Measurements from ENCODE around the gene TGFBR3. TPM values are rescaled to one million over a fixed set of nuclear protein-coding genes. Genes with fewer than 3 reads are reported as not detected.

The TGFBR3 gene
- total and polyA plus RNA-seq, 8 donors = 21.7 to 54.6 (median 45.1) TPM

GRCh38 chr1:91760512-91760911 is 125.4 kb downstream of the TGFBR3 start:
- no peak for DNase-seq
- no peak for ATAC-seq
- intact Hi-C loops (cut with DNase I) = no loop called here
- Histone ChIP-seq H3K36me3 (no peaks in the 10 kb centered on the region), H3K4me3 (no peak overlapping the region), H3K9me3 (no peaks in the 10 kb centered on the region), H3K27ac (no peak overlapping the region), H3K27me3 (no peaks in the 10 kb centered on the region), H3K4me1 (peaks cover under 1 to 4% of the 10 kb centered on the region in 2 donors)
- TF ChIP-seq CTCF (IDR thresholded peaks at IDR 0.05) = no peak

GRCh38 chr1:91759076-91759475 is 126.9 kb downstream of the TGFBR3 start:
- H3K4me1 ChIP-seq = peaks cover 3 to 4% of the 10 kb centered on the region in 2 donors

GRCh38 chr1:91757763-91758460 is 128.0 kb downstream of the TGFBR3 start:
- no peak for TF ChIP-seq CTCF (IDR thresholded peaks at IDR 0.05)
- peaks cover 3 to 4% of the 10 kb centered on the region in 2 donors for H3K4me1 ChIP-seq
- intact Hi-C loops (cut with DNase I) = no loop called here
- no peak overlapping the region for H3K4me3 ChIP-seq
- H3K27me3 ChIP-seq = no peaks in the 10 kb centered on the region
- ATAC-seq (no peak), DNase-seq (no peak)
- no peaks in the 10 kb centered on the region for H3K36me3 ChIP-seq
- no peak overlapping the region for H3K27ac ChIP-seq
- no peaks in the 10 kb centered on the region for H3K9me3 ChIP-seq

More at GRCh38 chr1:91759076-91759475, 126.9 kb downstream of the TGFBR3 start:
- H3K36me3 ChIP-seq = no peaks in the 10 kb centered on the region
- H3K27ac ChIP-seq = no peak overlapping the region
- ATAC-seq (no peak), DNase-seq (no peak)
- no peaks in the 10 kb centered on the region for H3K9me3 ChIP-seq
- intact Hi-C loops (cut with DNase I) = no loop called here
- TF ChIP-seq CTCF (IDR thresholded peaks at IDR 0.05) = no peak
- H3K27me3 ChIP-seq = no peaks in the 10 kb centered on the region
- no peak overlapping the region for H3K4me3 ChIP-seq

- H3K9me3 ChIP-seq = no peaks in the 10 kb centered on the region
- no peaks in the 10 kb centered on the region for H3K27me3 ChIP-seq
- H3K27ac ChIP-seq = no peak overlapping the region
- intact Hi-C loops (cut with DNase I) = no loop called here
- H3K36me3 ChIP-seq = no peaks in the 10 kb centered on the region
- ATAC-seq (no peak), DNase-seq (no peak)
- peaks cover 3 to 12% of the 10 kb centered on the region in 2 donors for H3K4me1 ChIP-seq
- H3K4me3 ChIP-seq = no peak overlapping the region
- no peak for TF ChIP-seq CTCF (IDR thresholded peaks at IDR 0.05)
Observed at GRCh38 chr1:91755702-91756287, 130.2 kb downstream of the TGFBR3 start.

- Histone ChIP-seq H3K4me1 (peaks cover 3 to 8% of the 10 kb centered on the region in 2 donors), H3K27ac (no peak overlapping the region), H3K4me3 (no peak overlapping the region), H3K9me3 (no peaks in the 10 kb centered on the region), H3K36me3 (no peaks in the 10 kb centered on the region), H3K27me3 (no peaks in the 10 kb centered on the region)
- ATAC-seq = peak; percentile 41
- intact Hi-C loops (cut with DNase I) = no loop called here
- DNase-seq = peak in 1 of 4 donors; percentile 86
- no peak for TF ChIP-seq CTCF (IDR thresholded peaks at IDR 0.05)
Observed at GRCh38 chr1:91754816-91755580, 131.0 kb downstream of the TGFBR3 start.

Measured in left lung (tissue), 10 donors.